NCI-H82 (cell line): ENCODE results near the gene VWA5B1.

Source experiments
- DNase-seq: peaks from one replicate; lab custom pipeline; 2025; lab: John Stamatoyannopoulos, UW

VWA5B1 gene

GRCh38 chr1:20389571-20389970 is 98.9 kb downstream of the VWA5B1 start:
- DNase-seq: no peak

- DNase-seq: no peak
Measured at GRCh38 chr1:20390589-20391331, 100.1 kb downstream of the VWA5B1 start.

- no peak for DNase-seq
Measured at GRCh38 chr1:20395255-20395654, 104.6 kb downstream of the VWA5B1 start.

GRCh38 chr1:20398744-20399143 is 108.1 kb downstream of the VWA5B1 start:
- no peak for DNase-seq

GRCh38 chr1:20399196-20399595 is 108.5 kb downstream of the VWA5B1 start:
- no peak for DNase-seq

- no peak for DNase-seq
Measured at GRCh38 chr1:20399606-20400180, 109.0 kb downstream of the VWA5B1 start.

- no peak for DNase-seq
Measured at GRCh38 chr1:20400341-20401177, 109.9 kb downstream of the VWA5B1 start.

- no peak for DNase-seq
Measured at GRCh38 chr1:20401405-20402010, 110.8 kb downstream of the VWA5B1 start.

DNA sequence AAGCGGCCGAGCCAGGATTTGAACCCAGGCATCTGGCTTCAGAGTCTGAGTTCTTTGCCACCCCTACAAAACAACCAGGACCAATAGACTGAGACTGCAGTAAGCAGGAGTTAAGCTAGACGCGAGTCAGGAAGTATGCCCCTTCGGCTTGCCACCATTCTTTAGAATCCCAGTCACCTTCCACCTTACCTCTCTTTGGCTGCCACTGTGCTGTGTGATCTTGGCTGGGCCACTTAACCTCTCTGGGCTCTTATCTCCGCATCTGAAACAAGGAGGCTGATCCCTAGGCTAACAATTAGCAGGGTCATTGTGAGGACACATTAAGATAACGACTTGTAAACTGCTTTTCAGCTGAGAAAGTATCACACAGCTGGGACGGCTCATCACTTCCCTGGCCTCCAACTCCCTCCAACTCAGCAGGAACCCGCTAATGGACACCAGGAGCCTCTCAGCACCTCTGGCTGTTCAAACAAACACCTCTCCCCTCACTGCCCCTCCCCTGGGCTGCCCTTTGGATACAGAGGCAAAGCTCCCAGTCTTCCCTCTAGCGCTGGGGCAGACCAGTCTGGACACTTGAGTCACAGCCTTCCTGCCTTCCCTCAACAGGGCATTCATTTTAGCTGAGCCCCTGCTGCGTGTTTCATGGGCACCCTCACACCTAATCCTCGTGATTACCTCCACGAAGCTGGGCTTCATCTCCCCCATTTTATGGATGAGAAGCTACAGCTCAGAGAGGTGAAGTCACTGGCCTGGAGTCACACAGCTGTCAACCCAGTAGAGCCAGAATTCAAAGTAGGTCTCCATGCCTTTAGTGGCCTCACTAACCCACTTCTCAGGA is 112.1 kb downstream of the VWA5B1 start:
- no peak for DNase-seq

DNA sequence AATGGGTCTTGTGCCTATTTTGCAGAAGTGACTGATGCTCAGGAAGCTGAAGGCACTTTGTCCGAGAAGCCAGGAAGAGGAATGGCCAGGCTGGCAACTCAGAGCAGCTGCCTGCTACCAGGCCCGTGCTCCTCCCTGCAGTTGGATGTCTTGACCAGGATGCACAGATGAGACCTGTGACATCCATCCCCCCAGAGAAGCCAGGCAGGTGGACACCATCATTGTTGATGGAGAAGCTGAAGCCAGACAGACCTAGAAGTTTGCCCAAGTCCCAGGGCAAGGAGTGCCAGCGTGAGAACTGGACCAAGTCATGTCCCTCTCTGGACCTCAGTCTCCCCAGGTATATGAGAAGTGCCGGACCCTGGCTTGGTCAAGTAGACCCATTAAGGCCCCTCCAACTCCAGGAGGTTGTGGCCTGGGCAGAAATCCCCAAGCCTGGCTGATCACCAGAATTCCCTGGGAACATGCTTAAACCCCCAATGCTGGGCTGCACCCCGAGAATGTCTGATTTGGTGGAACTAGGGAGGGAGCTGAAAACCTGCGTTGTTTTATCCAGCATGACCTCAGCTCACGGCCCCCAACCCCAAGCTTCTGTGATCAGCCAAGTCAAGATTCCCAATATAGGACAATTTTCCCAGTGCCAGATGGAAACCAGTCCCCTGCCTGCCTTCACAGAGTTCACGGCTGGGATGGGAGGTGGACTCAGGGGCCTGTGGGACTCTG is 112.9 kb downstream of the VWA5B1 start:
- DNase-seq: no peak

GRCh38 chr1:20404466-20404865 is 113.8 kb downstream of the VWA5B1 start:
- DNase-seq: no peak
